ENCODE measurements around the gene SNUPN. TPM values are rescaled to one million over a fixed set of nuclear protein-coding genes. Genes with fewer than 3 reads are reported as not detected.
A peak's percentile ranks its signal among the peaks of the same experiment; 100 is the strongest.

SNUPN gene
- total and polyA plus RNA-seq, 8 donors = 23.6 to 34.5 (median 26.0) TPM

DNA sequence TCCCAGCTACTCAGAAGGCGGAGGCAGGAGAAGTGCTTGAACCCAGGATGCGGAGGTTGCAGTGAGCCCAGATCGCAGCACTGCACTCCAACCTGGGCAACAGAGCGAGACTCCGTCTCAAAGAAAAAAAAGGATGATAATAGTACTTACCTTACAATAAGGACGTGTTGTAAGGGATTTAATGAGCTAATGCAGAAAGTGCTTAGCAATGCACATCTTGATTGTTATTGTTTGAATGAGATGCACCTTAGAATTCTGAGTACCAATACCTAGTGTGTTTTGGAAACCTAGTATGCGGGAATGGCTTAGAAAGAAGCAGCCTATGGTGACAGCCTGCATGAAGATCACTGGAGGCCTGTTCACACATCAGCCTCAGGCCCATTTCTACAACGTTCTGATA lies 19.5 kb downstream of the SNUPN start:
- ATAC-seq (no peak), DNase-seq (no peak)
- Histone ChIP-seq H3K36me3 (peaks cover 0 to 96% of the 10 kb centered on the region in 2 donors), H3K27me3 (no peaks in the 10 kb centered on the region), H3K4me1 (no peaks in the 10 kb centered on the region), H3K27ac (peak overlapping the region in 1 of 2 donors; percentile 8), H3K9me3 (no peaks in the 10 kb centered on the region), H3K4me3 (no peak overlapping the region)
- intact Hi-C loops (cut with DNase I) = no loop called here
- TF ChIP-seq, protein P1, sequence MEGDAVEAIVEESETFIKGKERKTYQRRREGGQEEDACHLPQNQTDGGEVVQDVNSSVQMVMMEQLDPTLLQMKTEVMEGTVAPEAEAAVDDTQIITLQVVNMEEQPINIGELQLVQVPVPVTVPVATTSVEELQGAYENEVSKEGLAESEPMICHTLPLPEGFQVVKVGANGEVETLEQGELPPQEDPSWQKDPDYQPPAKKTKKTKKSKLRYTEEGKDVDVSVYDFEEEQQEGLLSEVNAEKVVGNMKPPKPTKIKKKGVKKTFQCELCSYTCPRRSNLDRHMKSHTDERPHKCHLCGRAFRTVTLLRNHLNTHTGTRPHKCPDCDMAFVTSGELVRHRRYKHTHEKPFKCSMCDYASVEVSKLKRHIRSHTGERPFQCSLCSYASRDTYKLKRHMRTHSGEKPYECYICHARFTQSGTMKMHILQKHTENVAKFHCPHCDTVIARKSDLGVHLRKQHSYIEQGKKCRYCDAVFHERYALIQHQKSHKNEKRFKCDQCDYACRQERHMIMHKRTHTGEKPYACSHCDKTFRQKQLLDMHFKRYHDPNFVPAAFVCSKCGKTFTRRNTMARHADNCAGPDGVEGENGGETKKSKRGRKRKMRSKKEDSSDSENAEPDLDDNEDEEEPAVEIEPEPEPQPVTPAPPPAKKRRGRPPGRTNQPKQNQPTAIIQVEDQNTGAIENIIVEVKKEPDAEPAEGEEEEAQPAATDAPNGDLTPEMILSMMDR (IDR thresholded peaks at IDR 0.05) = no peak

DNA sequence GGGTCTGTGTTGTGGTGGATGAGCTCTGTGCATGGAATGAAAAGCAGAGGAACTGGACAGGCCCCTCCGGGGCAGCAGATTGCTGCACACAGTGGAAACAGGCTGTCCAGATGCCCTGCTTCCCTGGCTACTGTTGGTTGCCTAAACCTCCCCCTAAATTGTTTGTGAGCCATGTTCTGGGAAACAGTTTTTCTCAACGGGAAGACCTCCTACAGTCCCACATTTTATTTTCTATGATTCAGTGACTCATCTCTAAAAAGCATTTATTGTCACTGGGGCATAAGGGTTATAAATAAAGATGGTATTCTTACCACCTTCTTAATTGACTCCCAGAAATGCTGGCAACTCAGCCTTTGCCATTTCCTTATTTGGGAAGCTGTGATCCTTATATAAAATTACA lies 26.1 kb downstream of the SNUPN start:
- H3K4me1 ChIP-seq = peaks cover 0 to 4% of the 10 kb centered on the region in 2 donors
- no peak for DNase-seq
- H3K4me3 ChIP-seq = no peak overlapping the region
- TF ChIP-seq, protein P1 (IDR thresholded peaks at IDR 0.05) = no peak
- no peaks in the 10 kb centered on the region for H3K27me3 ChIP-seq
- ATAC-seq = no peak
- no peaks in the 10 kb centered on the region for H3K9me3 ChIP-seq
- intact Hi-C loops (cut with DNase I) = no loop called here
- peaks cover 0 to 96% of the 10 kb centered on the region in 2 donors for H3K36me3 ChIP-seq
- no peak overlapping the region for H3K27ac ChIP-seq

DNA sequence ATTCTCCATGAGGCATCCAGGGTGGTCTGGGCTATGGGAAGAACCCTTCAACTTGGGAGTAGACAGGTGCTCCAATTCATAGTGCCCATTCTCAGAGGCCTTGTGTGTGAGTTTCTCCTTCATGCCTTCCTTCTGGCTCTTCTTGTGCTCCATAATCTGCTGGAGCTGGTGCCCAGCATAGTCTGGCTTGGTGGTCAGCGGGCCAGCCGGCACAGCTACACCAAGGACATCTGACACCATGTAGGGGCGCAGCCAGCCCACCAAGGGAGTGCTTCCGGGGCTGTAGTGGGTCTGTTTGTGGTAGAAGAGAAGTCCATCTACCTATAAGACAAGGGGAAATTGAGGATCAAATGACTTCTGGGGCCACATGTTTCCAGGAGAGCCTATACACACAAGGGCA lies 27.2 kb downstream of the SNUPN start:
- ATAC-seq = no peak
- TF ChIP-seq, protein P1 (IDR thresholded peaks at IDR 0.05) = no peak
- Histone ChIP-seq H3K27me3 (no peaks in the 10 kb centered on the region), H3K4me1 (peaks cover 0 to 4% of the 10 kb centered on the region in 2 donors), H3K4me3 (no peak overlapping the region), H3K27ac (no peak overlapping the region), H3K36me3 (peaks cover 0 to 97% of the 10 kb centered on the region in 2 donors), H3K9me3 (no peaks in the 10 kb centered on the region)
- DNase-seq = no peak
- intact Hi-C loops (cut with DNase I) = no loop called here

DNA sequence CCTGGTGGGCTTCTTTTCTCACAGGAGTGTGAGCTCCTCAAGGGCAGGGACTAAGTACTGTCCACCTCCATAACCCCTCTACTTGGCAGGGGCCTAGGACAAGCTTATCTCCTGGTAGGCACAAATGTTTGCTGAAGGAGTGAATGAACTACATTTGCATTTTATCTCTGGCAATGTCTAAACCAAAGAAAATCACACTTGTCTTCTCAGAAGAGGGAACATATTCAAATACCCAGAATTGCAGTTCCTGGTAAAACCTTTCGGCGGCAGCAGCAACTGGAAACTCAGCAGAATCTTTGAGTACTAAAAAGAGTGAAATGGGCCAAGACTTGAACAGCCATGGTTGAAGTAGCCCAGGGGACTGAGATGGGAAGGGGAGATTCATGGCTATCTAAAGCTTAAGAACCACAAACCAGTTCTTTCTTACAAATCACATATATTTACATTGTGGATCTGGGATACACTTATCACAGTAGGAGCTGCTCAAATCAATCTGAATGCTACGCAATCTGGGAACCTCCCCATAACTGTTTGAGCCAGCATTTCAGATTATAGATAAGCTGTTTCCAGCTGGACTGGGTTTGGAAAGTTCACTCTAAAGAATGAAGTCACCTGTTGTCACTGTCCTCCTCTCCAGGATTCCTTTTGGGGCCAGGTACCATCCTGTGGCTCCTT lies 27.7 kb downstream of the SNUPN start:
- ATAC-seq = peak; percentile 53
- no peak for DNase-seq
- Histone ChIP-seq H3K4me3 (no peak overlapping the region), H3K9me3 (no peaks in the 10 kb centered on the region), H3K27me3 (no peaks in the 10 kb centered on the region), H3K4me1 (peaks cover 0 to 4% of the 10 kb centered on the region in 2 donors), H3K36me3 (peaks cover 0 to 96% of the 10 kb centered on the region in 2 donors), H3K27ac (no peak overlapping the region)
- intact Hi-C loops (cut with DNase I) = no loop called here
- TF ChIP-seq, protein P1 (IDR thresholded peaks at IDR 0.05) = peak; percentile 23 to 30

DNA sequence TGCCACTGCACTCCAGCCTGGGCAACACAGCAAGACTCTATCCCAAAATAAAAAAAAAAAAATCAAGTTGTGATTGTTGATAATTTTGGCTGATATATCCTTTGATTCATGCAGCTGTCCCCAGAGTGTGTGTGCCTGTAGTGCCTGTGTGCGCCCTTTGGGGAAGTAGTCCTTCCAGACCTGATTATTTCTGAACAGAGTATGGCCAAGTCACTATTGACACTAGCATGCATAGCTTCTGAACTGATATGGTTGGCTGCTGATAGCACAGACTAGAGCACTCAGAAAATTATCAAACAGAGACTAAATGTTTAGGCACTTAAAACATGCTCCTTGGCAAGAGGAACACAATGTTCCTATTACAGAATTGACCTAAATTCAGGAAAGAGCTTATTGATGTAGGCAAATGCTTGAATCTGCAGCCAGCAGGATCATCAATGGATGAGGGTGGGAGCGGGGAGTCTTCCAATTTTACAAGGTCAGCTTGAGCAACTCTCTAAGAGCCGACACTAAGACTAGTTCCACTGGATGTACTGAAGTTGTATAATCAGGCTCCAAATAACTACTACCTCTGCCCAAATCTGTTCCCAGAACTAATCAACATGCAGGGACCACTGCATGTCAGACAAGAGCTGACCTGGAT lies 28.7 kb downstream of the SNUPN start:
- ATAC-seq (no peak), DNase-seq (no peak)
- intact Hi-C loops (cut with DNase I) = no loop called here
- Histone ChIP-seq H3K4me3 (no peak overlapping the region), H3K36me3 (peaks cover 0 to 92% of the 10 kb centered on the region in 2 donors), H3K27me3 (no peaks in the 10 kb centered on the region), H3K9me3 (no peaks in the 10 kb centered on the region), H3K4me1 (peaks cover 0 to 4% of the 10 kb centered on the region in 2 donors), H3K27ac (no peak overlapping the region)
- TF ChIP-seq, protein P1 (IDR thresholded peaks at IDR 0.05) = no peak
